ENCODE measurements around the gene SPRY4.
"Not testable (repeated sequence)": the region's sequence is repeated elsewhere in the genome, so short reads cannot be mapped to it uniquely, and the experiment has no call there.

The SPRY4 gene

DNA sequence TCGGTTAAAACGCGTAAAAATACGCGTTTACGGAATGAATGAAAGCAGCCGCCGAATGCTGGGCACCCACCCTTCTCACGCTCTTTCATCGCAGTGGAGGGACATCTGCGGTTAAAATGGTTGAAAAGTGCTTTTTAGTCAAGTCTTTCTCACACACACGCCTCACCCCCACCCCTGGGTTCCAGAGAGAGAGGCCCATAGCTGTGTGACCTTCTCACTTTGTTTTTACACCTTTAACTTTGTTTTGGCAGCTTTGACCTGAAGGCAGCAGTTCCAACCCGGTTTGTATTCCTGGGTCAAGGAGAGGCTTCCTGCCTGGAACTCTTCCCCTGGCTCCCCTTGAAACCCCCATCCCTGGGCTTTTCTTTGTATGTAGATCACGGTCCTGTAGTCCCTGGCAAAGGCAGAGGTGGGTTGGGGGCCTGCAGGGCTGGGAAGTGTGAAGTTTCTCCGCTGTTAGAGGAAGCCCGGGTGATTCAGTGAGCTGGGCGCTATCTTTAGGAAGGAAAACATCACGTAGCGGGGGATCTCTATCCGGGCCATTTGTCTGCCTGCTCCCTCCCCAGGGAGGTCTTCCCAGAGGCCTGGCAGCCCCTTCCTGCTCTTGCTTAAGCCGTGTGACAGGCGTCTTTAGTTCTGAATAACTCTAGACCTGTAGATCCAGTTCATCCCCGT lies 29.6 kb downstream of the SPRY4 start:
- no peak for DNase-seq (ENCODE audit: low read depth in 2 of 2)

DNA sequence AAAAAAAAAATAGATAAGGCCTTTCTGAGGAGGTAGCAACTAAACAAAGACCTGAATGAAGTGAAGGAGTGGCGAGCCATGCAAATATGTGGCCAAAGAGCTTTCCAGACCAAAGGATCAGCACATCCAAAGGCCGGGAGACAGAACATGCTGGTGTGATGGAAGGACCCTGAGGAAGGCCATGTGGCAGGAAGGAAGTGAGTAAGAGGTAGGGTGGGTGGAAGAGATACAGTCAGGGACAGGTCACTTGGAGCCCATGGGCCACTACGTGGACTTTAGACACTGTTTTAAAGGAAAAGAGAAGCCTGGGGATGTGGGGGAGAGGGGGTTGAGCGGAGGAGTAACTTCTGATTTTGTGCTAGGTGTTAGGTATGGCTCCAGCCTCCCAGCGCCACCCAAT lies 31.3 kb downstream of the SPRY4 start:
- no peak for DNase-seq (ENCODE audit: low read depth in 2 of 2)

DNA sequence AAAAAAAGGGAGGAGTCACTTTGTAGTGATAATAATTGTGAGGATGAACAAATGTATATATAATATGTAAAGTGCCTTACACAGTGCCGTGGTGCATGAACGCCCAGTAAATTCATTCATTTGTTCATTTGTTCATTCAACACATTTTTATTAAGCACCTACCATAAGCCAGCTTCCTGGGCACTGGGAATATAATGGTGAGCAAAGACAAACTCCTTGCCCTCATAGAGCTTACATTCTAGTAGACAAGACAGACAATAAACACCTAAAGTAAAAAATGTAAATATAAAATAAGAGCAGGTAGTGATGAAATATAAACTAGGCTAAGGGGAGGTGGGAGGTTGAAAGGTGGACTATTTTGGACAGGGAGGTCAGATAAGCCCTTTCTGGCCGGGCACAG lies 32.0 kb downstream of the SPRY4 start:
- DNase-seq (ENCODE audit: low read depth in 2 of 2), result no peak

DNA sequence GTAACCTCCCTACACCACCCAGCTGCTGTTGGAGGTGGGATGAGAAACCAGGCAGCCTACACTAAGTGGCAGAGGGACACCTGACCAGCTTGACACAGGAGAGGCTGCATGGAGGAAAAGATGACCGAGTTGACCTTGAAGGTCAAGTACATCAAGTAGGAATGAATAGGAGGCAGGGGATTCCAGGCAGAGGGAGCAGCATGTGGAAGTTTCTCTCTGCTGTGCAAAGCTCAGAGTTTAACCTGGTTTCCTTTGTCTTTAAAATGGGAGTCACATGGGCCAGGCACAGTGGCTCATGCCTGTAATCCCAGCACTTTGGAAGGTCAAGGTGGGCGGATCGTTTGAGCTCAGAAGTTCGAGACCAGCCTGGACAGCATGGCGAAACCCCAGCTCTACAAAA lies 32.6 kb downstream of the SPRY4 start:
- DNase-seq (ENCODE audit: low read depth in 2 of 2), result no peak

DNA sequence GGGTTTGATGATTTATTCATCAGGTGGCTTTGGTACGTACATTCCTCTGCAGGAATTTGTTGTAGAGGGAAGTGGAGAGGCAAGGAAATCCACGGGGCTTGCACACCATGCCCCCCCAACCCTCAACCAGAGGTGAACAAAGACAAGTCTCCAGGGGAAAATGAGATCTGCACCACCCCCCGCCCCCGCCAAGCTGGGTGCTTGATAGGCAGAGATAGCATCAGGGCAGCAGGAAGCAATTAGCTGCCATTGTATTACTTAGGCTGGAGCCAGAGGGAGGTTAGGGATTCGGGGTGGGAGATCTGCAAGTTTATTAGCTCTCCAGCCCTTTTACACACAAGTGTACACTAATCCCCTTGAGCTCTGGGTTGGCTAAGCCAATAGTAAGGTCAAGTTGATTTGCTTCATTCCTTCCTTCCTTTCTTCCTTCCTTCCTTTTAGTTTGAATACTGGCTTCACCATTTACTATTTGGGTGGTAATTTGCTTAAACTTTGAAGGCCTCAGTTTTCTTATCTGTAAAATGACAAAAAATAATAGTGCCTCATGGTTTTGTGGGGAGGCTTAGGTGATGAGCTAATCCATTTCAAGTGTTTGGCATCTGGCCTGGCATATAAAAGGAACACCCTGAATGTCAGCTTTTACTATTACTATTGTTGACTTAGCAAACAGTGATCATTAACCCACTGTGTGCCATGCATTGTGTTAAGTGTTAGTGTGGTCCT lies 34.1 kb downstream of the SPRY4 start:
- DNase-seq (ENCODE audit: low read depth in 2 of 2), result no peak

DNA sequence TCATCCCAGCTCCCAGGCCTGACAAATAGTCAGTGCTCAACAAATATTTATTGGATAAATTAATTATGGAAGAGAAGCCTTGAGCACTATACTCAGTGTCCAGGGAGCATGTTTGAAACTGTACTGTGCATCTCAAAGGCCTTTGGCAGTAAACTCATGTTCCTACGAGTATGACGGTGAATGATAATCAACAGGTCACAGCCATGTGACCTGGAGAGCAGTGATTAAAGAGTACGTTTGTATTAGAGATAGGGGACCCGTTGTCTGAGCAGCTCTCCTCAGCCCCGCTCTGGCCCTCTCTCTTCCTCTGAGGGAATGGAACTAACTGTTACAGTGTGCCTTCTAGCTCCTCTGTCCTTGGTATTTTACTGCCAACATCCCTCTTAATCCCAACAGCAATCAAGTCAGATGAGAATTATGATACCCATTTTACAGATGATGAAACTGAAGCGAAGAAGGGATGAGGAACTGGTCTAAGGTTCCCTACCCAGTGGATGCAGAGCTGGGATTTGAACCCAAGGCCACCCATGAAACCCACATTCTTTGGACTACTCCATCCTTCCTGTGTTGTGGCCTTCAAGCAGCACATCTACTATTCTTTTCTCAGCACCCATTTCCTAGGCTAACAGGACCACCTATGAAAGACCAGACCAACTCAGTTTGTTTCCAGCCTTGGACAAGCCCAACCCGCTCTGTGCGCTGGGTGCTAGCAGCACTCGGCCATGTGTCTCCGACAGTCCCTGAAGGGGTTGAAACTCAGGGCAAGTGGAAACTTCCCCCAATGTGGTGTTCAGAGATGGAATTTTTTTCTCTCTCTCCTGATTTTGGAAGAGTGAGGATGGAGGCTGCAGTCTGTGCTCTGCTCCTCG lies 34.9 kb downstream of the SPRY4 start:
- DNase-seq (ENCODE audit: low read depth in 2 of 2), result no peak

DNA sequence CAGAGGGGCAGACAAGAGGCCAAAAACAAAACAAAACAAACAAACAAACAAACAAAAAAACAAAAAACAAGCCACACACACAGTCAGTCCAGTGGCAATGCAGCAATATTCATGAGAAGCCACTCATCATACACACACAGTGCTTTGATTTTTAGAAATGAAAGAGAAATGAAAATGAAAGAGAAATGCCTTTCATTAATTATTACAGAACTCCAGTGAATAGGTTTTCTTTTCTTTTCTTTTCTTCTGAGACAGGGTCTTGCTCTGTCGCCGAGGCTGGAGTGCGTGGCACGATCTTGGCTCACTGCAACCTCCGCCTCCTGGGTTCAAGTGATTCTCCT lies 36.9 kb downstream of the SPRY4 start:
- DNase-seq (ENCODE audit: low read depth in 2 of 2), result no peak

DNA sequence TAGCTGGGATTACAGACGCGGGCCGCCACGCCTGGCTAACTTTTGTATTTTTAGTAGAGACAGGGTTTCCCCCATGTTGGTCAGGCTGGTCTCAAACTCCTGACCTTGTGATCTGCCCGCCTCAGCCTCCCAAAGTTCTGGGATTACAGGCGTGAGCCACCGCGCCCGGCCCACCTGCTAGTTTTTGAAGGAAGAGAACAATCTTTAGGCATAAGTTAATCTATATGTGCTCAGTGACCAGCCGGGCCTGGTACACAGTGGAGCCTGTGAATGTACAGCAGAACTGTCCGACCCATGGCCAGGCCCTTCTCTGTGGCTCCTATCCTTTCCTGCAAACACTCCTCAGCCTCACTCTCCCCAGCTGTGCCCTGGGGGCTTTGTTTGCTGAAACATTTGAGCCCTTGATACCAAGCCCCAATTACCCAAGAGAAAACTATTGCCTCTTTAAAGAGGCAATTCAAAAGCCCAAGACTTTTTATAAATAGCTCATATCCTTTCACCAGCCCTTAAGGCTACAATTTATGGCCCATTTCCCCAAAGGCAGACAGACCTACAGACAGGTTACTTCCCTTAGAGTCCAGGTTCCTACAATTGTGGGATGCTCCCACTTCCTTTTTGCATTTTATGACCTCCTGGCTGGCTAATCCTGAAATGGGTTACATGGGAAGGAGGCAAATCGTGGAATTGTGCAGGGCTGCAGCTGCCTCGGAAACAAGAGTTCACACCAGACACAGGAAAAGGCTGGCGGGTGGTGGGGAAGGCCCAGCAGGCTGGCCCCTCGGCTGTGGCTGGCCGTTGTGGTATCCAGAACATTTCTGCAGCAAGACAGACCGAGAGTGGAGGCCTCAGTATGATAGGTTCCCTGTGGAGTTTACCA lies 37.5 kb downstream of the SPRY4 start:
- DNase-seq (ENCODE audit: low read depth in 2 of 2), result no peak

DNA sequence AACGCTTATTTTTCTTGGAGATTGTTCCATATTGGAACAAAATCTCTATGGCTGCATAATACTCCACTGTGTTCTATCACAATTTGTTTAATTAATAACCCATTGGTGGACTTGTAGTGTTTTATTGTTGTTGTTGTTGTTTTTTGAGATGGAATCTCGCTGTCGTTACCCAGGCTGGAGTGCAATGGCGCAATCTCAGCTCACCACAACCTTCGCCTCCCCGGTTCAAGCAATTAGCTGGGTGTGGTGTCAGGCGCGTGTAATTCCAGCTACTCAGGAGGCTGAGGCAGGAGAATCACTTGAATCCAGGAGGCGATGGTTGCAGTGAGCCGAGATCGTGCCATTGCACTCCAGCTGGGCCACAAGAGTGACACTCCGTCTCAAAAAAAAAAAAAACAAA lies 38.7 kb downstream of the SPRY4 start:
- no peak for DNase-seq (ENCODE audit: low read depth in 2 of 2)

DNA sequence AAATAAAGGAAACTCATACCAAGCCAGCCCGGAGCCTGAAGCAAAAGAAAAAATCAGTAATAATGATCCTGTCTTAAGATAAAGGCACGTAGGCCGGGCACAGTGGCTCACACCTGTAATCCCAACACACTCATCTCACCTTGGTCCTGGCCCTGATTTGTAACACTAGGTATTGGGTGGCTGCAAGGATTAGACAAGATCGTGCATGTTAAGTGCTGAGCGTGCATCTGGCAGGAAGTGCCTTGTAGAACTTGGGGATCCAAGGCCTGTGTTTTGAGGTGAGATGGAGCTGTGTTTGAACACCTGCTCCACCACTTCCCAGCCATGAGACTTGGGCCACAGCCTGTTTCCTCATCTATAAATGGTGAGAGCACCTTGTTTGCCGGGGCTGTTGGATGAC lies 41.5 kb downstream of the SPRY4 start:
- DNase-seq (ENCODE audit: low read depth in 2 of 2), result no peak

DNA sequence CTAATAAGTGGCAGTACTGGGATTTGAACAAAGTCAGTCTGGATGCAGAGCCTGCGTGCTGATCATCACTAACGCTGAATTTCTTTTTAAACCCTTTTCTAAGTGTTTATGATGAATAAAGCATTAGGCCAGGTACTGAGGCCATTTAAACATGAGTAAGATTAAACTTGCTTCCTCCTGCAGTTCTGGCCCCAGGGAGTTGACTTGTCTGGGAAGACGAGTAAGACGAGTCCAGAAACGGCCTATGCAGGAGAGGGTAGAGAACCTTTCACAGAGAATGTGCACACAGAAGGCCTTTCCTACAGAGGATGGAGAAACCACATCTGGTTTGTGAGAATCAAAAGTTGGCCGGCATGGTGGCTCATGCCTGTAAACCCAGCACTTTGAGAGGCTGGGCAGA lies 42.9 kb downstream of the SPRY4 start:
- DNase-seq (ENCODE audit: low read depth in 2 of 2), result no peak

DNA sequence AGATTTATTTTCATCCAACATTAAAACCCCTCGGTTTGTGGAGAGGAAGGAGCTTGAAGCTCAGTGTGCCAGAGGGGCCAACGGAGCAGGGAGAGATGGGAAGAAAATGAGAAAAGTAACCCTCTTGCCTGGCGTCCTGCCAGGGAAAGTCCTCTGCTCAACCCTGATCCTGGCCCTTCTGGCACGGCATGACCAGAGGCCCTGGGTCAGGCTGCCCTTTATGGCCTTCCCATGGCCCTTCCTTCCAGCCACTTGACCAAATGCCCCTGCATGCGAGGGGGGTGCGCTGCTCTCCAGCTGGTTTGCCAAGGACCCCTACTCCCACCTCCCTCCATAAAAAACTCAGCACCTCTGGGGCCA lies 43.8 kb downstream of the SPRY4 start:
- no peak for DNase-seq (ENCODE audit: low read depth in 2 of 2)

DNA sequence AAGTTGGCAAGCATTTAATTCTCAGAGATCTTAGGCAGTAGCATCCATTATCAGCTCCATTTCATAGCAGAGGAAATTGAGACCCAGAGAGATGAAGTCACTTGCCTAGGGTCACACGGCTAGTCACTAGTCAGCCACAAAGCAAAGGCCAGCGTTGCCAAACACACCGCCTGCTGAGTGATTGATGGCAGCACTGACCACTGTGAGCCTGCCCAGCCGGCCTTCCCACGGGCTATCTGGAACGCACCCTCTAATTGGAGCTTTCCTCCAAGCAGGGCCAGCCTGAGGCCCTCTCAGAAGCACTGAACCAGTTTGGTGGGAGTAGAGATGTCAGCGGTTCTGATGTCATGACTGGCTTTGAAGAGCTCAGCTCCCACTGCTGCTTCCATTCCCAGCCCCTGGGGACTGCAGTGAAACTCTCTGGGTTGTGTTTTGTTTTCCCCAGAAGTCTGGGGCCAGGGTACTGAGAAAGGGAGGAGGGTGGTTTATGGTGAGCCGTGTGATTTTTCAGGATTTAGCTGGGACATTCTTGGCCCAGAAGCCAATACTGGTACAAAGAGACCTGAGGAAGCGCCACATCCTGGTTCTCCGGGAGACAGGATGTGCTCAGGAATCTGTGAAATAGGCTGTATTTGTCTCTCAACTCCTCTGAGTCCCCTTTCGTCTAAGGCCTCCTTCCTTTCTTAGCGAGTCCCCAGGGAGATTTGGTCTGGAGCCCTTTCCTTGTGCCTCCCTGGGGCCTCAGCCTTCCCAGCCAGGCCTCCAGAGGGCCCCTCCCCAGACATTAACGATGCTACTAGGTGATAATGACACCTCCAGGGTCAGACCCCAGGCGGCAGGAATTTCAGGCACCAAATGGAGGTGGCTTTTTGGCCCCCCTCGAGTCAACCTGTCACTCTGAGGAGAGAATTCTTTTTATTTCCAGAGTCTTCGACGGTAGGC lies 44.5 kb downstream of the SPRY4 start:
- DNase-seq (ENCODE audit: low read depth in 2 of 2), result no peak

DNA sequence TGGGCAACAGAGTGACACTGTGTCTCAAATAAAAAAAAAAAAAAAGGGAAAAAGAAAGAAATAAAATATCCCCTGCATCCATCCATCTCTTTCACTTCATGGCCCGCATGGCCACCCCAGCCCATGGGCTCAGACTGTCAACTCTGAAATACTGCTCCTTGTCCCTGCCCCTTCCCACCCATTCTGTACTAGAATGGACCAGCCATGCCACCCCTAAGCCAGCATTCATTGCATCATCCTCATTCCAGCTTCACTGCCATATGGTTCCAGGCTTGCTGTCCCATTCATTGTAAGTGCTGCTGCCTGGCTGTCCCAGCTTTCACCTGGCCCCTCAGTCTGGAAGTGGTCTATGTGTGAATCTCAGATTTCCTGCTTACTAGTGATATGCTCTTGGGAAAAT lies 46.2 kb downstream of the SPRY4 start:
- DNase-seq (ENCODE audit: low read depth in 2 of 2), result no peak

DNA sequence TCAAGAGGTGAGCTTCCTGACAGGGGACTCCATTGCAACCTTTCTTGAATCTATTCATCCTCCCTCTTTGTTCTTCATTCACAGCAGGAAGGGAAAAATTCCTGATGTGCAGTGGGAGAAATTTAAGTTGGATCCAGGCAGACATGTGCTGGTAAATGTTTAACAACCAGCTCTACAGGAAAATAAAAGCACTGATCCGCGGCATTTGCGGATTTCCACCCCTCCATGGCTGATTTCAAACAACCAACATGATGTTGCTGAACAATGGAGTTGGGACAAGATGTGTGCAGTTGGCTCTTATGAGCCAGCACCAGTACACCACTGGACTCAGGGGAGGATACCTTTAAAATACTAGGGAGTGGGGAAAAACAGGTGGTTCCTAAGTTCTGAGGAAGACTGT lies 47.0 kb downstream of the SPRY4 start:
- no peak for DNase-seq (ENCODE audit: low read depth in 2 of 2)

DNA sequence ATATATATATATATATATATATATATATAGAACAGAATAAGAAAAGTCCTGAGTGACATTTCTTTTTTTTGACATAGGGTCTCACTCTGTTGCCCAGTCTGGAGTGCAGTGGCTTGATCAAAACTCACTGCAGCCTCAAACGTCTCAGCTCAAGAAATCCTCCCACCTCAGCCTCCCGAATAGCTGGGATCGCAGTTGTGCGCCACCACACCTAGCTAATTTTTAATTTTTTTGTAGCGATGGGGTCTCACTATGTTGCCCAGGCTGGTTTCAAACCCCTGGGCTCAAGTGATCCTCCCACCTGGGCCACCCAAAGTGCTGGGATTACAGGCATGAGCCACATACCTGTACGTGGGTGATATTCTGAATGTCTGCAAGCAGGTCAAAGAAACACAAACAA lies 48.3 kb downstream of the SPRY4 start:
- DNase-seq (ENCODE audit: low read depth in 2 of 2), result no peak

DNA sequence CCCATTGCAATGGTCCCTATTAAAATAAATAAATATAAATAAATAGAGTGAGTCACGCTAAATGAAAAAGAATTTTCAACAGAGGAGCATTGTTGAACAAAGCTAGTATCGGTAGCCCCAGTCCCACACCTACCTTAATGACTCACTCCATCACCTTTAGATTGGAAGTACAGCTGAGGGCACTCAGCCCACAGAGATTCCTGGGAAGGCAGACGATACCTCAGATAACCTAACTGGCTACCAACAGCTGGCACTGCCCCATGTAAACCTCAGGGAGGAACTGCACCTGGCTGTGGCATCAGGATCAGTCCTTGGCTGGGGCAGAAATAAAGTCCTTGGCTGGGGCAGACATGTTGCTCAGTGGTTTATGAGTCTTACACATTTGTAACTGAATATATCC lies 49.3 kb downstream of the SPRY4 start:
- DNase-seq (ENCODE audit: low read depth in 2 of 2), result no peak

DNA sequence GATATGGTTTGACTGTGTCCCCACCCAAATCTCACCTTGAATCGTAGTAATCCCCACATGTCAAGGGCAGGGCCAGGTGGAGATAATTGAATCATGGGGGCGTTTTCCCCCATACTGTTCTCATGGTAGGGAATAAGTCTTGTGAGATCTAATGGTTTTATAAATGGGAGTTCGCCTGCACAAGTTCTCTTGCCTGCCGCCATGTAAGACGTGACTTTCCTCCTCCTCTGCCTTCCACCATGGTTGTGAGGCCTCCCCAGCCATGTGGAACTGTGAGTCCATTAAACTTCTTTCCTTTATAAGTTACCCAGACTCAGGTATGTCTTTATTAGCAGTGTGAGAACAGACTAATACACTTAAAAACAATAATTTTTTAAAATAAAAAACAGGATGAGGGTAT lies 52.2 kb downstream of the SPRY4 start:
- not testable (repeated sequence) for DNase-seq (ENCODE audit: low read depth in 2 of 2)

DNA sequence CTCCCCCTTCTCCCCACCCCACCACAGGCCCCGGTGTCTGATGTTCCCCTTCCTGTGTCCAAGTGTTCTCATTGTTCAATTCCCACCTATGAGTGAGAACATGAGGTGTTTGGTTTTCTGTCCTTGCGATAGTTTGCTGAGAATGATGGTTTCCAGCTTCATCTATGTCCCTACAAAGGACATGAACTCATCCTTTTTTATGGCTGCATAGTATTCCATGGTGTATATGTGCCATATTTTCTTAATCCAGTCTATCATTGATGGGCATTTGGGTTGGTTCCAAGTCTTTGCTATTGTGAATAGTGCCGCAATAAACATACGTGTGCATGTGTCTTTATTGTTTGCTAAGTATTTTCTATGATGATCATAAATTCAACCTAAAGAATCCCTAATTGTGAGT lies 60.7 kb downstream of the SPRY4 start:
- not testable (repeated sequence) for DNase-seq (ENCODE audit: low read depth in 2 of 2)

DNA sequence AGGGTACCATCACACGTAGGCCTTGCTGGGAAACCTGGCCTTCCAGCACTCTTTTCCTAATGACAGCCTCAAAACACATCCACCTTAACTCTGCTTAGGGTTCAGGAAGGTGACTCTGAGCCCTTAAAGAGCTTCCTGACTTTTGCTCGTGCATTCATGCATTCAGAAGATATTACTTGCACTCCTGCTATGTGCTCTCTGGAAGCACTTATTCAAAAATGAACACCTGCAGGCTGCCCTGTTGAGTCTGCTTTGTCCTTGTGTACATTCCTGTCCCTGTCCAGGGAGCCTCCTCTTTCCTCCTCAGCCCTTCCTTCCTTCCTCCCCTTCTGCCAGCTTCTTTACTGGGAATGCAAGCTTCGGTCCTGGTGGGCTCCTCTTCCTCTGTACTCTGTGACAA lies 61.5 kb downstream of the SPRY4 start:
- DNase-seq (ENCODE audit: low read depth in 2 of 2), result no peak

DNA sequence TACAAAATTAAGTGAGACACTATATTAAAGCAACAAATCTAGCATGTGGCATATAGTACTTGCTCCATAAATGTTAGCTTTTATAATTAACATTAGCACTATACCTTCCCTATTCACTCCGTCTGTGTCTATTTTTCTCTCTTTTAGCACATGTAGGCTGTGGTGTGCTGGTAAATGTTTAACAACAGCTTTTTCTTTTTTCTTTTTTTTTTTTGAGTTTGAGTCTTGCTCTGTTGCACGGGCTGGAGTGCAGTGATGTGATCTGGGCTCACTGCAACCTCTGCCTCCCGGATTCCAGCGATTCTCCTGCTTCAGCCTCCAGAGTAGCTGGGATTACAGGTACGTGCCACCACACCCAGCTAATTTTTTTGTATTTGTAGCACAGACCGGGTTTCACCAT lies 62.1 kb downstream of the SPRY4 start:
- DNase-seq (ENCODE audit: low read depth in 2 of 2), result no peak

Measured in stimulated activated CD4-positive, alpha-beta T cell treated with anti-CD3 and anti-CD28 coated beads, Interleukin-12 subunit alpha, Interleukin-12 subunit beta, amount 100 ng/mL, for 24 hours (primary cell).